GM13977 (cell line): ENCODE data around the gene CCDC127.

Source experiments
- DNase-seq: peaks from one replicate; pipeline ENCODE4 v3.0.0; 2012; ENCODE audit warnings: low spot score
- CTCF ChIP-seq: IDR thresholded peaks from 2 replicates; pipeline ENCODE4 v1.5.1; 2012; ENCODE audit warnings: mild to moderate bottlenecking, control low read depth; ENCODE audit not compliant: insufficient read depth; ENCODE audit errors: extremely low read depth, missing control alignments
- in situ Hi-C: fragments of 300-500 bp; cut with MboI; formaldehyde crosslinking; loops from one replicate; pipeline ENCODE4 v1.12.0; 2022; ENCODE audit warnings: low sequenced_read_pairs, low pct_unique_long_range_greater_than_20kb, mixed read lengths, inconsistent platforms; ENCODE audit not compliant: unreplicated experiment

CCDC127 gene

GRCh38 chr5:172421-172820, 45.5 kb downstream of the CCDC127 start:
- TF ChIP-seq CTCF, result no peak
- DNase-seq, result no peak
- in situ Hi-C loops, result no loop called here

- in situ Hi-C loops, result no loop called here
- no peak for DNase-seq
- TF ChIP-seq CTCF, result no peak
These were observed 46.1 kb downstream of the CCDC127 start for GRCh38 chr5:171801-172331.

- TF ChIP-seq CTCF, result no peak
- in situ Hi-C loops, result no loop called here
- no peak for DNase-seq
These were observed 46.8 kb downstream of the CCDC127 start for GRCh38 chr5:170971-171800.

GRCh38 chr5:169728-170094, 48.2 kb downstream of the CCDC127 start:
- no peak for DNase-seq
- in situ Hi-C loops, result no loop called here
- no peak for TF ChIP-seq CTCF

- in situ Hi-C loops, result no loop called here
These were observed 48.8 kb downstream of the CCDC127 start for GRCh38 chr5:169071-169727.

GRCh38 chr5:167982-168660, 49.8 kb downstream of the CCDC127 start:
- in situ Hi-C loops, result no loop called here
- DNase-seq, result no peak
- no peak for TF ChIP-seq CTCF

More at GRCh38 chr5:169071-169727, 48.8 kb downstream of the CCDC127 start:
- TF ChIP-seq CTCF, result no peak
- no peak for DNase-seq
